SK-N-SH (cell line): Measurements from ENCODE around the gene PARVA. TPM values are rescaled to one million over a fixed set of nuclear protein-coding genes. Genes with fewer than 3 reads are reported as not detected.

Experiments used
- CTCF ChIA-PET: fragments of 300-600, 350-600 bp; formaldehyde crosslinking; extraction: SDS; loops from one replicate; lab custom pipeline; 2021; lab: Yijun Ruan, JAX
- POLR2A ChIA-PET: fragments of 350-600 bp; sonication (Branson Sonifier 250); formaldehyde crosslinking; extraction: SDS; loops from one replicate; lab custom pipeline; 2020; ENCODE audit warnings: antibody characterized with exemption, inconsistent platforms; lab: Yijun Ruan, JAX
- DNase-seq: peaks from one replicate; pipeline ENCODE4 v3.0.0; 2012
- H2AFZ ChIP-seq: fragments of 200-600 bp; sonication (generic); 2 replicates; pipeline ENCODE4 v1.8.1; 2016; ENCODE audit warnings: antibody characterized with exemption, mild to moderate bottlenecking, low read depth
- H3F3A ChIP-seq: fragments of 200-600 bp; sonication (generic); replicated peaks from 2 replicates; pipeline ENCODE3; 2016; ENCODE audit warnings: antibody characterized with exemption, mild to moderate bottlenecking; ENCODE audit not compliant: insufficient read depth
- H3K27ac ChIP-seq, 2 experiments: fragments of 200-500 bp in 1 of 2; fragments of 200-600 bp in 1 of 2; sonication (Bioruptor generic) in 1 of 2; sonication (generic), shearing (Covaris generic) in 1 of 2; 2 replicates each; pipeline versions ENCODE4 v1.5.1 to v1.6.1; 2014 to 2016; ENCODE audit warnings: low read depth in 2 of 2, inconsistent platforms in 1 of 2, low read length in 1 of 2, mild to moderate bottlenecking in 1 of 2, mixed read lengths in 1 of 2
- H3K27me3 ChIP-seq: fragments of 200-600 bp; sonication (generic), shearing (Covaris generic); 2 replicates; pipeline ENCODE4 v1.6.1; 2016; ENCODE audit warnings: mixed run types; ENCODE audit not compliant: insufficient read depth
- H3K36me3 ChIP-seq, 2 experiments: fragments of 200-500 bp in 1 of 2; fragments of 200-600 bp in 1 of 2; sonication (Bioruptor generic) in 1 of 2; sonication (generic) in 1 of 2; replicated peaks in 1 of 2; 2 replicates each; pipeline versions ENCODE3 to v1.5.1; 2014 to 2016; ENCODE audit warnings: low read length in 1 of 2, mild to moderate bottlenecking in 1 of 2; ENCODE audit not compliant: insufficient read depth in 2 of 2, control insufficient read depth in 1 of 2
- H3K4me1 ChIP-seq, 2 experiments: fragments of 200-500 bp in 1 of 2; fragments of 200-600 bp in 1 of 2; sonication (Bioruptor generic) in 1 of 2; sonication (generic), shearing (Covaris generic) in 1 of 2; 2 replicates each; pipeline versions ENCODE4 v1.5.1 to v1.6.1; 2014 to 2016; ENCODE audit warnings: low read depth in 1 of 2, low read length in 1 of 2, mixed run types in 1 of 2; ENCODE audit not compliant: insufficient read depth in 2 of 2, control insufficient read depth in 1 of 2
- H3K4me2 ChIP-seq: fragments of 200-600 bp; sonication (generic), shearing (Covaris generic); 2 replicates; pipeline ENCODE4 v1.6.1; 2017; ENCODE audit warnings: mixed run types
- H3K4me3 ChIP-seq, 2 experiments: fragments of 200-500 bp in 1 of 2; fragments of 200-600 bp in 1 of 2; sonication (Bioruptor generic) in 1 of 2; sonication (generic), shearing (Covaris generic) in 1 of 2; 2 replicates each; pipeline versions ENCODE4 v1.5.1 to v1.8.1; 2014 to 2016; ENCODE audit warnings: low read depth in 2 of 2, inconsistent platforms in 1 of 2, low read length in 1 of 2, mild to moderate bottlenecking in 1 of 2, mixed read lengths in 1 of 2, moderate library complexity in 1 of 2
- H3K79me2 ChIP-seq: fragments of 200-600 bp; sonication (generic); 2 replicates; pipeline ENCODE4 v1.8.1; 2017; ENCODE audit warnings: mild to moderate bottlenecking; ENCODE audit not compliant: insufficient read depth
- H3K9ac ChIP-seq: fragments of 200-600 bp; sonication (generic); 2 replicates; pipeline ENCODE4 v1.6.1; 2017; ENCODE audit warnings: mixed run types
- H3K9me2 ChIP-seq: fragments of 200-600 bp; sonication (generic); 2 replicates; pipeline ENCODE4 v1.6.1; 2017; ENCODE audit warnings: mixed run types
- H3K9me3 ChIP-seq: fragments of 200-600 bp; sonication (generic); 2 replicates; pipeline ENCODE4 v1.6.1; 2017; ENCODE audit warnings: mixed run types, mild to moderate bottlenecking, moderate library complexity
- H4K20me1 ChIP-seq: fragments of 200-600 bp; sonication (generic); 2 replicates; pipeline ENCODE4 v1.6.1; 2017; ENCODE audit warnings: mild to moderate bottlenecking, mixed run types; ENCODE audit not compliant: insufficient read depth
- ELF1 ChIP-seq: IDR thresholded peaks from 2 replicates; pipeline ENCODE4 v1.4.0; 2012
- EP300 ChIP-seq, 2 experiments: IDR thresholded peaks; 2 replicates each; pipeline versions ENCODE4 v1.4.0 to v1.6.1; 2012; ENCODE audit warnings: borderline replicate concordance in 1 of 2, low read depth in 1 of 2, low read length in 1 of 2
- FOSL2 ChIP-seq: IDR thresholded peaks from 2 replicates; pipeline ENCODE4 v1.4.0; 2012; ENCODE audit warnings: low read depth, mild to moderate bottlenecking, moderate library complexity, borderline replicate concordance
- FOXM1 ChIP-seq: IDR thresholded peaks from 2 replicates; pipeline ENCODE4 v1.4.0; 2012; ENCODE audit warnings: low read depth, mild to moderate bottlenecking
- GATA2 ChIP-seq: sonication (generic); formaldehyde crosslinking; IDR thresholded peaks from 2 replicates; pipeline ENCODE4 v1.5.0; 2020; ENCODE audit warnings: mild to moderate bottlenecking, missing genetic modification reagents
- MEF2A ChIP-seq: IDR thresholded peaks from 2 replicates; pipeline ENCODE4 v1.4.0; 2012; ENCODE audit warnings: low read depth, borderline replicate concordance
- NFIC ChIP-seq: IDR thresholded peaks from 2 replicates; pipeline ENCODE4 v1.4.0; 2012; ENCODE audit warnings: borderline replicate concordance
- POLR2AphosphoS5 ChIP-seq: IDR thresholded peaks from 2 replicates; pipeline ENCODE4 v1.6.1; 2012; ENCODE audit warnings: low read depth, low read length
- SIN3A ChIP-seq: IDR thresholded peaks from 2 replicates; pipeline ENCODE4 v1.6.1; 2012; ENCODE audit warnings: low read depth, mild to moderate bottlenecking, low read length, moderate library complexity, borderline replicate concordance
- SMC3 ChIP-seq: IDR thresholded peaks from 2 replicates; pipeline ENCODE4 v1.6.1; 2012; ENCODE audit warnings: low read depth, low read length, improper control_type of control experiment
- TCF12 ChIP-seq: IDR thresholded peaks from 2 replicates; pipeline ENCODE4 v1.4.0; 2012
- TEAD4 ChIP-seq: IDR thresholded peaks from 2 replicates; pipeline ENCODE4 v1.4.0; 2012; ENCODE audit warnings: mild to moderate bottlenecking, borderline replicate concordance; ENCODE audit not compliant: insufficient read depth
- YY1 ChIP-seq: IDR thresholded peaks from 2 replicates; pipeline ENCODE4 v1.4.0; 2012; ENCODE audit warnings: low read depth, mild to moderate bottlenecking
- WGBS: methylation state at CpG from one replicate; pipeline ENCODE4 v1.1.6; 2017; ENCODE audit warnings: low lambda C conversion rate; 5-methylcytosine and 5-hydroxymethylcytosine counted together
- polyA plus RNA-seq, 3 experiments: library from polyadenylated mRNA; depleted of rRNA; stranded (reverse); fragments of >200 nt; gene quantifications; 2 replicates each; pipeline ENCODE4 v1.2.3, GENCODE V29; 2012
- TF ChIP-seq, protein P1 (sequence below): IDR thresholded peaks from 2 replicates; pipeline ENCODE4 v1.4.0; 2012; ENCODE audit warnings: low read depth, borderline replicate concordance
- TF ChIP-seq, protein P2 (sequence below): IDR thresholded peaks from 2 replicates; pipeline ENCODE4 v1.4.0; 2012; ENCODE audit warnings: low read depth, borderline replicate concordance
- TF ChIP-seq, protein P3 (sequence below): IDR thresholded peaks from 2 replicates; pipeline ENCODE4; 2012
- TF ChIP-seq, protein P4 (sequence below): IDR thresholded peaks from 2 replicates; pipeline ENCODE4 v1.4.0; 2012; ENCODE audit warnings: low read depth

The PARVA gene
- polyA plus RNA-seq, 1 of the 3 experiments (the other 2 are of a cell fraction) = 27.6 TPM

GRCh38 chr11:12394601-12395000, 17.2 kb downstream of the PARVA start:
- H3K9ac ChIP-seq = no peak overlapping the region
- H3K27ac ChIP-seq = no peak overlapping the region
- no peak for DNase-seq
- H3K4me3 ChIP-seq = no peak overlapping the region
- H3K79me2 ChIP-seq = peaks cover 87% of the 10 kb centered on the region
- no peaks in the 10 kb centered on the region for H3K27me3 ChIP-seq
- H2AFZ ChIP-seq = no peak overlapping the region
- H3K9me3 ChIP-seq = no peaks in the 10 kb centered on the region
- H3F3A ChIP-seq = peaks cover 16% of the 10 kb centered on the region
- WGBS = 98% methylated on average over 6 of the region's 6 CpGs
- peaks cover 8 to 12% of the 10 kb centered on the region in 2 experiments for H3K36me3 ChIP-seq
- TF ChIP-seq SMC3 = no peak
- no peak for TF ChIP-seq YY1
- CTCF ChIA-PET = interaction anchor here (0.8 to 1.6 kb wide), 3 partner anchors 16 to 494 kb away, joined by 3 to 5 read pairs (median 4); no protein-coding TSS in a partner anchor
- POLR2A ChIA-PET = no interaction called here
- no peak overlapping the region for H3K4me2 ChIP-seq
- H3K4me1 ChIP-seq = peaks cover 13 to 22% of the 10 kb centered on the region in 2 experiments
- H3K9me2 ChIP-seq = no peaks in the 10 kb centered on the region
- peaks cover 12% of the 10 kb centered on the region; the same call in 1 of the 2 replicates for H4K20me1 ChIP-seq

GRCh38 chr11:12395333-12395732, 18.0 kb downstream of the PARVA start:
- over 99% methylated on average over 8 of the region's 9 CpGs for WGBS
- CTCF ChIA-PET = interaction anchor here (2.1 kb wide), 1 partner anchor 106 kb away, joined by 8 read pairs; no protein-coding TSS in a partner anchor
- Histone ChIP-seq H3K4me1 (peaks cover 9 to 16% of the 10 kb centered on the region in 2 experiments), H3K9me3 (no peaks in the 10 kb centered on the region), H3K4me3 (no peak overlapping the region), H3F3A (peaks cover 18% of the 10 kb centered on the region), H3K9ac (no peak overlapping the region)
- no peak for TF ChIP-seq POLR2AphosphoS5
- TF ChIP-seq NFIC = no peak
- no peak for TF ChIP-seq FOXM1
- TF ChIP-seq ELF1 = no peak
- no peak for TF ChIP-seq SIN3A
- TF ChIP-seq, all 33 proteins: peak for 0
- Histone ChIP-seq H3K9me2 (no peaks in the 10 kb centered on the region), H3K36me3 (peaks cover 8 to 12% of the 10 kb centered on the region in 2 experiments), H3K4me2 (no peak overlapping the region), H4K20me1 (peaks cover 12% of the 10 kb centered on the region; the same call in 1 of the 2 replicates), H3K27me3 (no peaks in the 10 kb centered on the region), H2AFZ (no peak overlapping the region), H3K79me2 (peaks cover 87% of the 10 kb centered on the region), H3K27ac (no peak overlapping the region)
- POLR2A ChIA-PET = no interaction called here
- no peak for DNase-seq

- Histone ChIP-seq H3K36me3 (peaks cover 8 to 11% of the 10 kb centered on the region in 2 experiments), H3K9me3 (no peaks in the 10 kb centered on the region), H2AFZ (no peak overlapping the region; the same call in 1 of the 2 replicates), H3K9ac (peak overlapping the region; percentile 30; the same call in 1 of the 2 replicates), H3K79me2 (peaks cover 88% of the 10 kb centered on the region), H3K9me2 (no peaks in the 10 kb centered on the region), H3K27me3 (no peaks in the 10 kb centered on the region), H3K4me1 (peaks cover 0 to 7% of the 10 kb centered on the region in 2 experiments), H3K4me2 (peak overlapping the region; percentile 46), H4K20me1 (no peaks in the 10 kb centered on the region), H3K27ac (peak overlapping the region; percentile 81 to 88; a peak in 3 of 4 replicates), H3F3A (peaks cover 20% of the 10 kb centered on the region), H3K4me3 (no peak overlapping the region)
- DNase-seq = no peak
- ChIA-PET CTCF (interaction anchor here (1.2 to 2.2 kb wide), 4 partner anchors 13 to 67 kb away, joined by 3 to 9 read pairs (median 4); partner anchors contain the start of gene PARVA), POLR2A (no interaction called here)
- 17% methylated on average over 5 of the region's 5 CpGs for WGBS
- TF ChIP-seq FOSL2 = peak; percentile 91
- TF ChIP-seq TEAD4 = peak; percentile 90
- TF ChIP-seq NFIC = peak; percentile 80
- TF ChIP-seq SIN3A = peak; percentile 95; the same call in 1 of the 2 replicates
- TF ChIP-seq, protein P1, sequence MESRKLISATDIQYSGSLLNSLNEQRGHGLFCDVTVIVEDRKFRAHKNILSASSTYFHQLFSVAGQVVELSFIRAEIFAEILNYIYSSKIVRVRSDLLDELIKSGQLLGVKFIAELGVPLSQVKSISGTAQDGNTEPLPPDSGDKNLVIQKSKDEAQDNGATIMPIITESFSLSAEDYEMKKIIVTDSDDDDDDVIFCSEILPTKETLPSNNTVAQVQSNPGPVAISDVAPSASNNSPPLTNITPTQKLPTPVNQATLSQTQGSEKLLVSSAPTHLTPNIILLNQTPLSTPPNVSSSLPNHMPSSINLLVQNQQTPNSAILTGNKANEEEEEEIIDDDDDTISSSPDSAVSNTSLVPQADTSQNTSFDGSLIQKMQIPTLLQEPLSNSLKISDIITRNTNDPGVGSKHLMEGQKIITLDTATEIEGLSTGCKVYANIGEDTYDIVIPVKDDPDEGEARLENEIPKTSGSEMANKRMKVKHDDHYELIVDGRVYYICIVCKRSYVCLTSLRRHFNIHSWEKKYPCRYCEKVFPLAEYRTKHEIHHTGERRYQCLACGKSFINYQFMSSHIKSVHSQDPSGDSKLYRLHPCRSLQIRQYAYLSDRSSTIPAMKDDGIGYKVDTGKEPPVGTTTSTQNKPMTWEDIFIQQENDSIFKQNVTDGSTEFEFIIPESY = peak; percentile 69; the same call in 1 of the 2 replicates
- peak; percentile 27 to 92; a peak in 3 of 4 replicates for TF ChIP-seq EP300 (IDR thresholded peaks at IDR 0.05; ENCODE audit: borderline replicate concordance in 1 of 2, low read depth in 1 of 2, low read length in 1 of 2)
- TF ChIP-seq, protein P2, sequence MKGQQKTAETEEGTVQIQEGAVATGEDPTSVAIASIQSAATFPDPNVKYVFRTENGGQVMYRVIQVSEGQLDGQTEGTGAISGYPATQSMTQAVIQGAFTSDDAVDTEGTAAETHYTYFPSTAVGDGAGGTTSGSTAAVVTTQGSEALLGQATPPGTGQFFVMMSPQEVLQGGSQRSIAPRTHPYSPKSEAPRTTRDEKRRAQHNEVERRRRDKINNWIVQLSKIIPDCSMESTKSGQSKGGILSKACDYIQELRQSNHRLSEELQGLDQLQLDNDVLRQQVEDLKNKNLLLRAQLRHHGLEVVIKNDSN = peak; percentile 31; the same call in 1 of the 2 replicates
- TF ChIP-seq TCF12 = peak; percentile 95
- TF ChIP-seq, protein P3, sequence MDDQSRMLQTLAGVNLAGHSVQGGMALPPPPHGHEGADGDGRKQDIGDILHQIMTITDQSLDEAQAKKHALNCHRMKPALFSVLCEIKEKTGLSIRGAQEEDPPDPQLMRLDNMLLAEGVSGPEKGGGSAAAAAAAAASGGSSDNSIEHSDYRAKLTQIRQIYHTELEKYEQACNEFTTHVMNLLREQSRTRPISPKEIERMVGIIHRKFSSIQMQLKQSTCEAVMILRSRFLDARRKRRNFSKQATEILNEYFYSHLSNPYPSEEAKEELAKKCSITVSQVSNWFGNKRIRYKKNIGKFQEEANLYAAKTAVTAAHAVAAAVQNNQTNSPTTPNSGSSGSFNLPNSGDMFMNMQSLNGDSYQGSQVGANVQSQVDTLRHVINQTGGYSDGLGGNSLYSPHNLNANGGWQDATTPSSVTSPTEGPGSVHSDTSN = peak; percentile 98
- TF ChIP-seq, protein P4, sequence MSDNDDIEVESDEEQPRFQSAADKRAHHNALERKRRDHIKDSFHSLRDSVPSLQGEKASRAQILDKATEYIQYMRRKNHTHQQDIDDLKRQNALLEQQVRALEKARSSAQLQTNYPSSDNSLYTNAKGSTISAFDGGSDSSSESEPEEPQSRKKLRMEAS = peak; percentile 47; the same call in 1 of the 2 replicates
- peak; percentile 58; the same call in 1 of the 2 replicates for TF ChIP-seq MEF2A
- TF ChIP-seq GATA2 (CRISPR knock-in tag) = no peak
- TF ChIP-seq ELF1 = no peak
Measured at GRCh38 chr11:12397931-12398334, 20.6 kb downstream of the PARVA start.
